NCI-H1417 (cell line): Measurements from ENCODE around the gene OSBPL8.

Source experiments
- DNase-seq, 3 experiments: peaks; one replicate each; lab custom pipeline; 2025; lab: John Stamatoyannopoulos, UW

The OSBPL8 gene

DNA sequence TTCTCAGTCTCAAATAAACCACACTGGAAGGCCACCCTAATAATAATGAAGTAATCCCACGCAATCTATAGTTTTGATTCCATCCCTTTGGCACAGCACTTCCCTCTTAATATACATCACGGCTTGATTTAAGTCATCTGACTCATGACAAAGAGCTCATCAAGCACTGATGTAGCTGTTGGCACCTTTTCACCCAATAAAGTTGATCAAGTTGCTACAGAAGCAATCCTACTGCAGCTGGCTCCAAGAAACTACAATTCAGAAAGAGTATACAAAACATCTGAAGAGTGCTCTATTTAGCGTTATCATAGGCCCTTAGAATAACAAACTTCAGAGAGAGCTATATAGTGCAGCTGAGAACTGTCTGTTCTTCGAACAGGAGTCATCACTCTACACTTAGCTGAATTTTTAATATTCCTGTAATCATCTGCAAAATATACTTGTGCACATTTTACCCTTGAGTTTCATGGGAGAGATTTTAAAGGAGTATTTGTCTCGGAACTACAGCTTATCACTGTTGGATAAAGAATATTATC, 94.9 kb downstream of the OSBPL8 start:
- DNase-seq = no peak

DNA sequence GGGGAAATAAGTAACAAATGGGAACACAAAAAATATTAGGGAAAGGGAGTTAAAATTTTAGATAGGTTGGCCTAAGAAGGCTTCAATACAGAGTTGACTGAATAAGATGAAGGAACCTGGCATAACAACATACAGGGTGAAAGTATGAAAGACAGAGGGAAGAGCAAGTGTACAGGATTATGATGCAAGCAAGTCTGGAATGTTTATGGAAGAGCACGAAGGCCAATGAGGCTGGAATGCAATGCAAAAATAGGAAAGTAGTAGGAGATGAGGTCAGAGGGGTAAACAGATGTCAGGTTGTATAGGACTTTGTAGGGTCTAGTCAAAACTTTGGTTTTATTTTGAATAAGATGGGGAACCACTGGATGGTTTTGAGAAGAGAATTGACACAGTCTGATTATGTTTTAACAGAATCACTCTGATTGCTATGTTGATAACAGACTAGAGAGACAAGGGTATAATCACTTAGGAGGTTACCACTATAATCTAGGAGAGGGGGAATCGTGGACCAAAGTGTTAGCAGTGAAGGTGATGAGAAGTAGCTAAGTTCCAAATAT, 96.8 kb downstream of the OSBPL8 start:
- peak in 1 of 3 experiments; percentile 21 for DNase-seq

DNA sequence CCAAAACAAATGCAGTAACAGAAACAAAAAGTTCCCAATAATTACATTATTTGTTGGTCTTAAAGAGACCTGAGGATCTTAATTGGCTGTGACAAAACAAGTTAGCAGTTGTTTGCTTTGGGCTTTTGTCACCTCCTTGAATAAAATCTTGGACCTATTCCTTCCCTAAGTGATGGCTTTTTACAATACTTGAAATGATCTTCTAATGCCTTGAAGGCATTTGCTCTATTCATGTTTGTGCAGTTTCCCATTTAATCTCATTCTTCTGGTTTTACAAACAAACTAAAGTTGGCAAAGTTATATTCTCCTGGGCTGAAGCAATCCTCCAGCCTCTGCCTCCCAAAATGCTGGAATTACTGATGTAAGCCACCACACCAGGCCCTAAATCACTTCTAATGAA, 98.8 kb downstream of the OSBPL8 start:
- DNase-seq = no peak

DNA sequence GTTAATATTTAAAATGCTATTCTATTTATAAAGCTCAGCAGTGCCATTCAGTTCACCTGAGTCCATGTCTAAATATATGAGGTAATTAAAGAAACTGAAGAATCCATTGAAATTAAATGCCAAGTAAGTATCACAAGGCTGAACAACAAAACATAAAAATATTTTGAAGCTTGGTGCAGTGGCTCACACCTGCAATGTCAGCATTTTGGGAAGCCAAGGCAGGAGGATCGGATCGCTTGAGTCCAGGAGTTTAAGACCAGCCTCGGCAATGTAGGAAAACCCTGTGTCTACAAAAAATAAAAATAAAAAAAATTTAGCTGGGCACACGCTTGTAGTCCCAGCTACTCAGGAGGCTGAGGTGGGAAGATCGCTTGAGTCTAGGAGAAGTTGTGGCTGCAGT, 101.8 kb downstream of the OSBPL8 start:
- no peak for DNase-seq

DNA sequence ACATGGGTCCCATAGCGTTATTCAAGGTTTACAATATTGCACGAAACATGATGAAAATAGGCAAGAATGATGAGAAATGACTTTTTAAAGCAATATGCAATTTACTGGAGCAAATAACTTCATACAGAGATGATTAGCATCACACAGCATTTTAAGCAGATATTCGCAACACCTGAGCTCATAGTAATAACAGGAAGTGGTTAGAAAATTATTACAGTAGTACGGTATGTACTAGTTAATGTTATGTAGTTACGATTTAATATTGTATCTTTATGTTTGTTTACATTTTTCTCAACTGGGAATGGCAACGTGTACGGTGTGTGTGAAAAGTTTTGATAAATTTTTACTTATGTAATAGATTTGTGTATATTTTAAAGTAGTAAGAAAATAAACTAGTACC, 102.6 kb downstream of the OSBPL8 start:
- DNase-seq = no peak

DNA sequence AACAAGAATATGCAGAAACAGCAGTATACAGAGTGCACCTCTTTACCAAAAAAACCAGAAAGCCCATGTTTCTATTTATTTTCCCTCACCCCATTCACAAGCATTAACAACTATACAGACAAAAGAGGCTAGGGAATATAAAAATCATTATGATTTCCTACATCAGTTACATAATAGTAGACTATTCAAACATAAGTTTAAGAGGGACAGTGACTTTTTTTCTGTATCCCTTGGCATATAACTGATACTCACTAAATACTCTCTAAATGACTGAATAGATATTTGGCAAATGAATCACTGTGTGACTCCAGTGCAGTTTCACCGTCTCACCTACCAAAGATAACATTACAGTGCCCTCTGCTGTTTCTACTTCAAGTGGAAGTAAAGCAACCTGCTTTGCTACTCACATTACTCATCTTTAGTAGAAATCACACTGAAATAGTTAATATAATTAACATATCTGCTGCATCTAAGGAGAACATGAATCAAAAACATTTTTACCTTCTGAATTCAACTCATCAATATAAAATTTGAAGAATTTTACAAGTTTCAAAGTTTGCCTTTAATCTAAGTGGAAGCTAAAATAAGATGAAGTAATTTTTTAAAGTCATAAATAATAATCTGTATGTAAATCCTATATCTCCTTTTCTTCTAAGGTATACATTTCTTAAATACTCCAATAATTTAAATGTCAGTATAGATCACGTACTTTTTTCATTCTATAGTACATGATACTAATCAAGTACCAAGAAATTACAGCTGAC, 103.8 kb downstream of the OSBPL8 start:
- DNase-seq = peak; percentile 5 to 77 (median 21)

DNA sequence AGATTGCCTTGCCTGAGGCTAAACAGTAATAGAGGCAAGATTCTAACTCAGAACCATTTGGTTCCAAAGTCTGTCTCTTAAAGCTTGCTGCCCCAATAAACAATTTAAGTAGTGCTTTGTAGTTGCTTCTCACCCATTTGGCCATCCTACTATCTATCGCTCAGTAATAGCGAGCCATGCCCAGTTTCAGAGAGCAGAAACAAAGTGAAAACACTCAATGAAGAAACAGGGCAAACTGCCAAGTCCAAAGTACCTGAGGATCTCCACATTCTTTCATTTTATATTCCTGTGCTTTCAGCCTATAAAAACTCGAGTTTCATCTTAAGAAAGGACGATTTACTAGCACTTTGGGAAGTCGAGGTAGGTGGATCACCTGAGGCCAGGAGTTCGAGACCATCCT, 108.0 kb downstream of the OSBPL8 start:
- peak in 1 of 3 experiments; percentile 11 for DNase-seq

DNA sequence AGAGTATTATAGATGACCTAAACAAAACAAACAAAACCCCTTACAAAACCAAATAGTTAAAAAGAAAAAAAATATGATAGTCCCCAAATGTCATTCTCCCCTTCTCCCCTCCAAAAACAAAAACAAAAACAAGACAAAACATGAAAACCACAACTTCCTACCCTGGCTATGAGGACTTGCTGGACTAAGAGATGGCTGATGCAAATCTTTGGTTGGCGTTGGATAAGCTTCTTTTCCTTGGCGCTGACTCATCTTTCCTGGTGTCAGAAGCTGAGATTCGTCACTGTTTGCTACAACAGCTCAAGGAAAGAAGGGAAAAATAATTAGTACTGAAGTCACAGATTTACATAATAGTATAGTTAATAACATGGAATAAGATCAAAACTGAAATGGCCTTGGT, 108.9 kb downstream of the OSBPL8 start:
- DNase-seq = no peak

DNA sequence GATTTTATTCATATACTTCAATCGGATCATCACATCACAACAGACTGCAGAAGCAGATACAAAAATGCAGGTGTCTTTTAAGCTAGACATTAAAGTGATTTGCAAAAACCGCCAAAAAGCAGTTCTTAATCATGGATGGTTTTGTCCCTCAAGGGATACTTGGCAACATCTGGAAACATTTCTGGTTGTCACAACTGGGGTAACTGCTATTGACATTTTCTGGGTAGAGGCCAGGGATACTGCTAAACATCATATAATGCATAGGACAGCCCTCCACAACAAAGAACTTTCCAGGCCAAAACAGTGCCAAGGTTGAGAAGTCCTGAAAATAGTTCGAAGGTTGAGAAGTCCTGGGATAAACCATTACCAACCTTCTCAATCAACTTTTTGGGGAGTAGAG, 109.6 kb downstream of the OSBPL8 start:
- DNase-seq = no peak

DNA sequence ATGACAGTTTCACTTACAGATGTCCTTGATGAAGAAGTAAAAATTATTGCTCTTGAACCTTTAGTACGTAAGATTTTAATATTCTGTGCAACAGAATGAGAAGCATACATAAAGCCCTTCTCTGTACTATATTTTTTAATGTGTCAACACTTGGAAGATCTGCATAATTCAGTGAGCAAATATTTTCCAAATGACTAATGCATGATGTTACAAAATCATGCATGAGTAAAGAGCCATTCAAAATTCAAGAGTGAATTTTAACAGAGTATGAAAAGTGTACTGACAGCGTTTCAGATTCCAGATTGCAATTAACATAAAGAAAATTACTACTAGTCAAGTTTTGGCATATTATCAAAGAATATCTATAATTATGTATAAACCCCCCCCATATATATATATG, 110.0 kb downstream of the OSBPL8 start:
- no peak for DNase-seq

DNA sequence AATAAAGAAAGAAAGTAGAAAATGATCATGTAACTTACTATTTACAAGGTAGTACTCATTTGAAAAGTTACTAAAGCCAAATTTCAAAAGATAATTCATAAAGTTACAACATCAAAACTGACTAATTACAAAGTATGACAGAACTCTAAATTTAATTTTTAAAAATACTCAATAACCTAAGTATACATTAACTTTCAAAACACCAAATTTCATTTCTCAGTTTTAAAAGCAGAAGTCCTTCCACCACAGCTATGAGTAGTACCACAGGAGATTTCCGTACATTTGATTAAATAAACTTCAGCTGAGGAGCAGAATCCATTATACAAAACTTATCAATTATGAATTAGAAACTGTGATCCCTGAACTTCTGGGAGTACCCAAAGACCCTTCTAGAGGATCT, 110.6 kb downstream of the OSBPL8 start:
- DNase-seq = no peak

DNA sequence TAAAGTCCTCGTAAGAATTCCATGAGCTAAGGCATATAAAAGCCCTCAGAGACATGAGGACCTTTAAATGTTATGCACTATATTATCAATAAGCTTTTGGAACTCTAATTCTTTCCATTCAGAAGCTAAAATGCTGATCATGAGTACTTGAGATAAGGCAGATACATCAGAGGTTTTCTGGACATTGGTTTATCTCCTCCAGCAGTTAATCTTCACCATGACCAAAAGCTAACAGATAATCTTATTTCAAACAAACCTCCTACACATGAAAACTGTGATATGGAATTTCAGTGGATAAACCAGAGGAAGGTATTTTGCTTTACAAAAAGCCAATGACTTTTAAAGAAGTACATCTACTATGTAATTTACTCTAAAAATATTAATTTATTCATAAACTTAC, 113.5 kb downstream of the OSBPL8 start:
- no peak for DNase-seq

DNA sequence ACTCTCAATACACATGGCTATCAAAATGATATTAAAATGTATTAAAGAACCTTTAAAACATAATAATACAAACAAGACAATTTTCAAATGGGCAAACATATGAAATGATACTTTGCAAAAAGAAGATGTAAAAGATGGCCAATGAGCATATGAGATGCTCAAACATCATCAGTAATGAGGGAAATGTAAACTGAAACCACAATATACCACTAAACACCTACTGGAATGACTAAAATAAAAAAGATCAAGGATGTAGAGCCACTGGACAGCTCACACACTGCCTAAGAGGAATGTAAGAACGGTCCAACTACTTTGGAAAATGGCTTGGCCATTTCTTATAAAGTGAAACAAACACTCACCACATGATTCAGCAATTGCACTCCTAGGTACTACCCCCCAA, 114.1 kb downstream of the OSBPL8 start:
- no peak for DNase-seq

DNA sequence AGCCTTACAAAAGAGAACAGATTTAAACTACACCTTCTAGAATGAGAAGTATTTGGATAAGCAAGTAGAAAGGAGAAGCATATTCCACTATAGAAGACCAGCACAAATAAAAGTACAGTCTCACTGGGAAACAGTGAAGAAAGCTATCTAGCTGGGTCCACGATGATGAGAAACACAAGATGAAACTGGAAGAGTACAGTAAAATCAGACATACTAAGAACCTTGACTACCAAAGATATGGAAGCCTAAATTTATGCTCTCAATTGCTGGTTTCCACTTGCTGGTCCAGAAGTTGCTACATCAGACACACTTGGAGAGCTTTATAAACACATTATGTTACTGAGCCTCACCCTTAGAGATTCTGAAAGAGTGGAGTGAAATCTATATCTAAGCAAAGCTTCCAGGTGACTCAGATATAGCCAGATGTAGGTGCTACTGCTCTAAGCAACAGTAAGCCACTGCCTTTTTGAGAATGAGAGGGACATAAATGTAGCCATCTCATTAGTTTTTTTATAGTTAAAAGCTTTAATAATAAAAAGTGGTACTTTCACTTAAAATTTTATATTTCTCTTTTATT, 115.1 kb downstream of the OSBPL8 start:
- DNase-seq = no peak

DNA sequence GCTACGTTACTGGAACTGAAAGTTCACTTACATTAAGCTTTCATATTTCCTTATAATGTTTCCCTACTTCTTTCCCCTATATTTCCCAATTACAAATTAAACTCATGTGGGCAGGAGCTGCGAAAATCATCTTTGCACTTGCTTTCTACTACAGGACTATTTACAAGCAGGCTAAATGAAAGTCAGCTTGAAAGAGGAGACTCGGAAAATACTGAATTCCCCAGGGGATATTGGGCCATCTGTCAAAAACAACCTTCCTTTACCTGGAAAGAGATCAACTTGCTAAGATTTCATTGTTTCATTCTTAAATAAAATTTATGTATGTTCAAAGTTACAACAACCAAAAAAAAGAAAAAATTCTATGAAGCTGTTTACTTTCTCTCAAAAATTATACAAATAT, 118.6 kb downstream of the OSBPL8 start:
- no peak for DNase-seq

DNA sequence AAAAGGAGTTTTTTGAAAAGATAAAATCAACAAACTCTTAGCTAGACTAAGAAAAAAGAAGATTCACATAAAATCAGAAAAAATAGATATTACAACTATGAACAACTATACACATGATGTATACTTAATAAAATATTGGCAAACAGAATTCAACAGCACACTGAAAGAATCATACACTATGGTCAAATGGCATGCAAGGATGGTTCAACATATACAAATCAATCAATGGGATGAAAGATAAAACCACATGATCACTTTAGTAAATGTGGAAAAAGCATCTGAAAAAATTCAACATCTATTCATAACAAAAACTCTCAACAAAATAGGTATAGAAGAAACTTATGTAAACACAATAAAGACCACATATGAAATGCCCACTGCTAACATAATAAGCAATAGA, 126.8 kb downstream of the OSBPL8 start:
- no peak for DNase-seq

DNA sequence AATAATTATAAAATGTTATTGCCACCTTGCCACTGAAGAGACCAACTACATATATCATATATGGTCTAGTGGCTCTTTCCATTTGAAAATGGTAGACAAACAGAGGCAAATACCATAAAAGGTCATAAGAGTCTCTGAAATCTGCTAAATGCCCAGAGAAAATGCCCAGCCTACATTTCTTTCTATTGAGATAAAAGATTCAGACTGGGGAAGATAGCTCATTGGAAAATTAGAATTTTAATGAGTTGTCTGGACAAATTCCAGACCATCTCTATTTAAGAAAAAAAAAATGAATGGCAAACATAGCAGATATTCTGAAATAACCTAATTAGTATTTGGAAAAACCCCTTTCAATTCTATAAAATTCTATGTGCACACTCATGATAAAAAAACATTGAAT, 131.5 kb downstream of the OSBPL8 start:
- DNase-seq = no peak

DNA sequence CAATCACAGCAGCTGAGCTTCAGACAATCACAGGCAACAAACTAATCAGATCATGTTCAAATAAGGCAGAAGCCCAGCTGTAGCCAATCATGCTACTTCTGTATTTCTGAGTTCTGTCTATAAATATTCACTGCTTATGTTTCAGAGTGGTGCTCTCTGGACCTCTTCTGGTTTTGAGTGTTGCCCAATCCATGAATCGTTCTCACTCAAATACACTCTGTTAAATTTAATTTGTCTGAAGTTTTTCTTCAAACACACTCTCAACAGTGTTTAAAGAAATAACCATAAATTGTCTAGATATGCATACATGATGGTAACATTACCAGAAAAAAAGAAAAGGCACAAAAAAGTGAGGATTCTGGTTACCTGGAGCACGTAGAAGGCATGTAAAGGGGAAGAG, 133.4 kb downstream of the OSBPL8 start:
- DNase-seq = no peak

DNA sequence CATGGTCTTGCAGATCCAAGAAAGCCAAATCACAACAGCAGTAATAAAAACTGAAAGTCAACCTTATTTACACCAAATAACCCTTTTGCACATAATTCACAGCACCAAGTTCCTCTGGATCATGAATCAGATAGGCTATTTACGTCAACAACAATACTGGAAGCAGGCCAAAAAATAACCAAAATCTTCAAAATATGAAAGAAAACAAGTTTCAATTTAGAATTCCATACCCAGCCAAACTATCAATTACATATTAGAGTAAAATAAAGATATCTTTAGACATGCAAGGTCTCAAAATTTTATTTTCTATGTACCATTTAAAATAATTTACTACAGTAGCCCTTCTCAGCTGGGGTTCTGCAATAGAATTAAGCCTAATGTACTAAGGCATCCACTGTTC, 134.6 kb downstream of the OSBPL8 start:
- DNase-seq = no peak

DNA sequence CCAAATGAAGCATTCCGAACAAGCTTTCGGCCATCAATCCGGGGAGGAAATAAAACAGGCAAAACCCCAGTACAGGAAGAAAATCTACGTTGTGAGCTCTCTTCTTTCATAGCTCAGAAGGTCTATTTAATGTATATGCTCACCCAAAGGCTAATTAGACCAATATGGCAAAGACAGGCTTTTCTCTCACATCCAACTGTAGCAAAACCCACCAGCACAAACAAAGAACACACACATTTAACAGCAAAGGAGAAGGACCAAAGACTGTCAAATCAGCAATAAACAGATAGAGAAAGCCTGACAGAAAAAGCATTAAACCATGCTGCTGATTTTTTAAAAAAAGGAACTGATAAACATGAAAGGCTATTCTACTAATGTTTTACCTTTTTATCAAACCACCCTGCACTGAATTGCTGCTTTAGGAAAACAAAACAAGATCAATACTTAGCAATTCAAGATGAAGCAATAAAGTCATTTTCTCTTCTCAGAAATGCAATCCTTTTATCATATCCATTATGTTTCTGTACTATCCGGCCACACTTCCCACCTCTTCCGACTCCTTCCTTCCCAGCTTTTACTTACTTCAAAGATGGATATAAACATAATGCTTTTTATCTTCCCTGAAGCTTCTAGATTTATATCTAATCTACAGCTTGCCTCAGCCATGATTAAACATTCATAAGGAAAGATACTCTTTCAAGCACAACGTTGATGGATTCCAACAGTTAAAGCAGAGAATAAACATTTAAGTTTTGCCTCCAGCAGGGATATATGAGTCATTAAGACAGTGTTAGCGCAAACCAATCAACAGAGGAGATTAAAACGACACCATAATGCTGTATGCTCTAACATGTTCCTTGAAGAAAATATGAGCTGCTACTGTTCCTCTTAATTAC, 136.8 kb downstream of the OSBPL8 start:
- DNase-seq = no peak

DNA sequence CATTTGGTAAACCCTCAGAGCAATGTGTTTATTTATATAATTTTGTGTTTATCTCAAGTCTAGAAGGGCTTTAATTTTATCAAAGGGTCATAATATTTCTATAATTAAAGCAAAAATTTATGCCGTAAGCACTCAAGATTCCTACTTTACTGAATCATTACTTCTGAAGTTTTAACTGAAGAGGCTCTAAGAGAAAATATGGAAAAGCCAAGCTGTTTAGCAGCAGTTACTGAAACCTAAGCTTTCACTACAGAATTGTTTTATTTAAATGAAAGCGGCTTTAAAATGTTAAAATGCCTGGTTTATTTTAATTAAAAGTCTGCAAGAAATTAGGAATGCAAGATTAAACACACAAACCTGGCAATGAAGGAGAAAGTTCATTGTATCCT, 137.4 kb downstream of the OSBPL8 start:
- DNase-seq = no peak

DNA sequence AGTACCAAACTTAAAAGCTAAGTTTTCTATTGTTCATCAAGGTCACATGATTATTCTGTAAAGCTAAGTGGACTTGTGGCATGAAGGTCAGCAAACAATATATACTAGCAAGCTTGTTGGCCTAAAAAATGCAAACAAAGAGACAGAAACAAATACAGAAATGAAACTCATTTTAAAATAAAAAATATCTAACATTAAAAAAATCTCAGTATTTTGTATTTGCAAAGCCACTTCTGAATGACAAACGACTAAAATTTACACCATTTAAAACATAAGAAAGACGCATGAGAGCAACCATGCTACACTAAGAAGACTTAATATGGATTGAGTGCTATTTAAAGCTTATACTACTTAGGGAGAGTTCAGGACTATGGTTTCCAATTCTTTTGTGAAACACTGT, 138.5 kb downstream of the OSBPL8 start:
- no peak for DNase-seq
